Smooth muscle cell (in vitro differentiated cells): Measurements from ENCODE around the gene PCF11. TPM values are rescaled to one million over a fixed set of nuclear protein-coding genes. Genes with fewer than 3 reads are reported as not detected.

Experiments
- DNase-seq: peaks from one replicate; lab custom pipeline; 2025; ENCODE audit not compliant: unreplicated experiment; lab: John Stamatoyannopoulos, UW
- H2AFZ ChIP-seq: fragments of 200-600 bp; sonication (generic); 2 replicates; pipeline ENCODE4 v1.6.0; 2016; ENCODE audit warnings: antibody characterized with exemption, low read depth, mild to moderate bottlenecking
- H3F3A ChIP-seq: fragments of 200-600 bp; sonication (generic); 2 replicates; pipeline ENCODE4 v1.6.0; 2017; ENCODE audit warnings: antibody characterized with exemption, low read depth
- H3K27ac ChIP-seq: fragments of 200-600 bp; sonication (generic); 2 replicates; pipeline ENCODE4 v1.5.1; 2016; ENCODE audit warnings: low read depth, mild to moderate bottlenecking
- H3K27me3 ChIP-seq: fragments of 200-600 bp; sonication (generic); 2 replicates; pipeline ENCODE4 v1.6.1; 2016; ENCODE audit warnings: low read depth, mild to moderate bottlenecking
- H3K36me3 ChIP-seq: fragments of 200-600 bp; sonication (generic); 2 replicates; pipeline ENCODE4 v1.5.1; 2016; ENCODE audit warnings: low read depth
- H3K4me1 ChIP-seq: fragments of 200-600 bp; sonication (generic); 2 replicates; pipeline ENCODE4 v1.5.1; 2016; ENCODE audit warnings: low read depth
- H3K4me2 ChIP-seq: fragments of 200-600 bp; sonication (generic); 2 replicates; pipeline ENCODE4 v1.6.0; 2016; ENCODE audit warnings: mild to moderate bottlenecking
- H3K4me3 ChIP-seq: fragments of 200-600 bp; sonication (generic); 2 replicates; pipeline ENCODE4 v1.5.1; 2016; ENCODE audit warnings: mild to moderate bottlenecking
- H3K79me2 ChIP-seq: fragments of 200-600 bp; sonication (generic); 2 replicates; pipeline ENCODE4 v1.6.0; 2016; ENCODE audit warnings: low read depth, mild to moderate bottlenecking
- H3K9ac ChIP-seq: fragments of 200-600 bp; sonication (generic); 2 replicates; pipeline ENCODE4 v1.6.0; 2016; ENCODE audit warnings: low read depth
- H3K9me3 ChIP-seq: fragments of 200-600 bp; sonication (generic); replicated peaks from 2 replicates; pipeline ENCODE4 v1.5.1; 2016; ENCODE audit warnings: low read depth
- H4K20me1 ChIP-seq: fragments of 200-600 bp; sonication (generic); 2 replicates; pipeline ENCODE4 v1.6.0; 2016; ENCODE audit warnings: low read depth
- WGBS: methylation state at CpG from one replicate; pipeline ENCODE4 v1.1.7; 2016; ENCODE audit warnings: low lambda C conversion rate; 5-methylcytosine and 5-hydroxymethylcytosine counted together
- polyA plus RNA-seq: library from polyadenylated mRNA; unstranded; fragments of >200 nt; fragmentation: Nextera tagmentation; extraction: Ambion mirVana; gene quantifications from 2 replicates; pipeline ENCODE4 v1.2.1, GENCODE V29; 2016
- total RNA-seq: library from RNA; depleted of rRNA; stranded (reverse); fragments of >200 nt; gene quantifications from 2 replicates; pipeline ENCODE4 v1.2.3, GENCODE V29; 2014
- TF ChIP-seq, protein P1 (sequence below): fragments of 200-600 bp; sonication (generic); IDR thresholded peaks from 2 replicates; pipeline ENCODE4 v1.5.1; 2017; ENCODE audit warnings: borderline replicate concordance, mild to moderate bottlenecking, antibody characterized with exemption; ENCODE audit not compliant: insufficient read depth, poor library complexity, severe bottlenecking

PCF11 gene
- total and polyA plus RNA-seq, 2 experiments from 2014 or later, result 17.5 to 56.7 TPM

DNA sequence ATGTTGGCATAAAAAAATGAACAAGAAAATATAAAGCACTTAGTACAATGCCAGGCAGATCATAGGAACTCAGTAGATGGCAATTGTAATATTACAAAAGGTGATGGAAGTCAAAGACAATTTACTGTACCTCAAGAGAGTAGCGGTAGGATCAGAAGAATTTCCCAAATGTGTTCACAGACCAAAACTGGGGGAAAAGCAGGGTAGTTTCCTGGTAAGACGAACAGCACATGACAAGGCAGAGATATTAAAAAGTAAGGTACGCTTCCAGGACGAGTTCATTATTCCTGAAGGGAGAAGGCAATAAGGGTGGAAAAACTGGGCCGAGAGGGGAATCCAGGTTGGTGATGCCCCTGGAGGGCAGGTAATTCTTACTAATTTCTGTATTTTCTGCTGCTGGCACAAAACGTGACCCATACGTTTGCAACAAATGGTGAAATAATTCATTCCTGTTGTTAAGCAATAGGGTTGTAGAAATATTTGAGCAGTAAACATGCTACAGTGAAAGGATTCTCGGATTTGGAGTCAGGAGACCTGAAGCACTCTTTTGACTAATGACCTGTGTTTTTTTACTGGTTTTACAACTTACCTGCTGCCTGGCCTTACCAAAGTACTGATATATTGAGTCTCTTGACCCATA is 35.8 kb downstream of the PCF11 start:
- peaks cover 16% of the 10 kb centered on the region for H3K4me1 ChIP-seq
- peak overlapping the region; percentile 93 for H3K4me3 ChIP-seq
- H3K36me3 ChIP-seq, result no peaks in the 10 kb centered on the region
- peaks cover 45% of the 10 kb centered on the region for H3K79me2 ChIP-seq
- peak overlapping the region; percentile 97 for H3K9ac ChIP-seq
- TF ChIP-seq, protein P1, sequence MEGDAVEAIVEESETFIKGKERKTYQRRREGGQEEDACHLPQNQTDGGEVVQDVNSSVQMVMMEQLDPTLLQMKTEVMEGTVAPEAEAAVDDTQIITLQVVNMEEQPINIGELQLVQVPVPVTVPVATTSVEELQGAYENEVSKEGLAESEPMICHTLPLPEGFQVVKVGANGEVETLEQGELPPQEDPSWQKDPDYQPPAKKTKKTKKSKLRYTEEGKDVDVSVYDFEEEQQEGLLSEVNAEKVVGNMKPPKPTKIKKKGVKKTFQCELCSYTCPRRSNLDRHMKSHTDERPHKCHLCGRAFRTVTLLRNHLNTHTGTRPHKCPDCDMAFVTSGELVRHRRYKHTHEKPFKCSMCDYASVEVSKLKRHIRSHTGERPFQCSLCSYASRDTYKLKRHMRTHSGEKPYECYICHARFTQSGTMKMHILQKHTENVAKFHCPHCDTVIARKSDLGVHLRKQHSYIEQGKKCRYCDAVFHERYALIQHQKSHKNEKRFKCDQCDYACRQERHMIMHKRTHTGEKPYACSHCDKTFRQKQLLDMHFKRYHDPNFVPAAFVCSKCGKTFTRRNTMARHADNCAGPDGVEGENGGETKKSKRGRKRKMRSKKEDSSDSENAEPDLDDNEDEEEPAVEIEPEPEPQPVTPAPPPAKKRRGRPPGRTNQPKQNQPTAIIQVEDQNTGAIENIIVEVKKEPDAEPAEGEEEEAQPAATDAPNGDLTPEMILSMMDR, result no peak
- peak overlapping the region; percentile 98 for H3K27ac ChIP-seq
- H3F3A ChIP-seq, result peaks cover 37% of the 10 kb centered on the region
- H4K20me1 ChIP-seq, result no peaks in the 10 kb centered on the region
- H3K9me3 ChIP-seq, result no peaks in the 10 kb centered on the region
- WGBS, result 29% methylated on average over 8 of the region's 8 CpGs
- H3K4me2 ChIP-seq, result peak overlapping the region; percentile 92
- peak overlapping the region; percentile 76 for H2AFZ ChIP-seq
- H3K27me3 ChIP-seq, result no peaks in the 10 kb centered on the region
- DNase-seq, result no peak

DNA sequence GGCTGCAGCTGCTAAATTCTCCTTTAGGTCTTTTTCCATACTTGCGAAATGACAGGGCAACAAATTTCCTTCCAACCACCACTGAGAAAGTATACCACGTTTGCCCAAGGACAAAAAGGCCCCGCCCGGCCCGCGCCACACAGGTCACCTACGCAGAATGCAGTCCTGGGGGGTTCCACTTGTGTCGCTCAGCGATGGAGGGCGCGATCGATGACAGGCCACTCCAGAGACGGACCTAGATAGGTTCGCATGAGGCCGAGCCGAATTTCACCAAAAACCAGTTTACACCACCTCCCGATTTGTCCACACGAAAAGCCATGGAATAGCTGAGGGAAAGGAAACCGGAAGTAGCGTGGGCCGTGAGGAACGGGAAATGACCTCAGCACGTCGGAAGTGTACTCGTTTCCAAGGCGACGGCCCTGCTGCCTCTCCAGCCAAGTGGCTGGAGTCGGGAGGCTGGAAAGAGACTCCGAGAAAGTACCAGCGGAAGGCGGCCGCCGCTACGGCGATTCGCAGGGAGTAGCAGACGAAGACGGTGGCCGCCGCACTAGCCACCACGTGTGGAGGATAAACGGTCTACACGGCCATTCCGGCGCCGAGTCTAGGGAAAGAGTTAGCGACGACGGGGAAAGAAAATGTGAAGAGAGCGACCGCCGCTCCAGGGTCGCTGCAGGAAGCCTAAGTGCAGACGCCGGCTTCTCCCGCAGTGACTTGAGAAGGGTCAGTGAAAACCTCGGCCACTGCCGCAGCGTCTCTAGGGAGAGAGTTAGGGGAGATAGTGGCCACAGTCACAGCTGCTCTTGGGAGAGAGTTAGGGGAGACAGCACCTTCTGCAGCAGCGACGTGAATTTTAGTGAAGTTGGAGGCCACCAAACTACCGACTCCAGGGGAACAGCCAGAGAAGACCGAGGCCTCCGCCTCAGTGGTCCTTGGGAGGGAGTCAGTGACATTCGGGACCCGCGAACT is 36.7 kb downstream of the PCF11 start, which contains the start of gene ANKRD42:
TSS of gene ANKRD42 (plus strand) at position 398 of the 966 bp plus-strand sequence. CDS start 959 bp downstream, outside the sequence.
- H2AFZ ChIP-seq, result peak within 1 kb of the TSS; percentile 76
- H3K79me2 ChIP-seq, result peaks cover 49% of the 10 kb centered on the region
- under 1% methylated on average over 67 of the region's 67 CpGs for WGBS

DNA sequence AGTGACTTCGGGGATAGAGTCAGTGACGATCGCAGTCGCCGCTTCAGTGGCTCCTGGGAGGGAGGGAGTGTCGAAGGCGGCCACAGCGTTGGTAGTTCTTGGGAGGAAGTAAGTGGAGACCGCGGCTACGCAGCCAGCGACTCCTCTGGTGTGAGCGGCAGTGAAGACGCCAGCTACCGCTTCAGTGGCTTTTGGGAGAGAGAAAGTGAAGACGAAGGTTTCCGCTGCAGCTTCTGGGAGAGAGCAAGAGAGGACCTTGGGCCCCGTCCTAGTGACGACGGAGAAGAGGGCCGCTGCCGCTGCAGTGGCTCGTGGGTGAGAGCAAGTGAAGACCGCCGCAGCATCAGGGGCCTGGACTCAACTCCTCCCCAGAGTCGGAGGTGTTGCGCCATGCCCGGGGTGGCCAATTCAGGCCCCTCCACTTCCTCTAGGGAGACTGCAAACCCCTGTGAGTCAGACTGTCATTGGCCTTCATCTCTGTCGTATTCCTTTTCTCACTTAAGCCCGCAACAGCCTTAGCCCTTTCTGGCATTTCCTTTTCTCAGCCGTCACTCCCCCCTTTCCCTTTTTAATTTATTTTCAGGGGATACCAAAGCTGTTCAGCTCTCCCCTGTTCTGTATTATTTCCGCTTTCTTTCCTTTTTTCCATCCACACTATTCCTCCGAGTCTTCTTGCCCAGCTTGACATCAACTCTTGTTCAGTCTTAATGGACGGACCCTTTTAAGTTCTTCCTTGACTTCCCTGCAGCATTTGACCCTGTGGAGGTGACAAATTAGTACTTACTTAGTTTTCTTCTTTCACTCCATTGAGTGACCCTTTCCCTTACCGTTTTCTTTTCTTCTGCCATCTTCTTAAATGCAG is 37.6 kb downstream of the PCF11 start:
- no peaks in the 10 kb centered on the region for H3K9me3 ChIP-seq
- H3K36me3 ChIP-seq, result no peaks in the 10 kb centered on the region
- peak overlapping the region; percentile 92 for H3K4me2 ChIP-seq
- peak overlapping the region; percentile 97 for H3K9ac ChIP-seq
- 5% methylated on average over 33 of the region's 35 CpGs for WGBS
- TF ChIP-seq, protein P1, result no peak
- H3K4me1 ChIP-seq, result peaks cover 16% of the 10 kb centered on the region
- peak overlapping the region; percentile 98 for H3K27ac ChIP-seq
- H3K4me3 ChIP-seq, result peak overlapping the region; percentile 93
- no peaks in the 10 kb centered on the region for H4K20me1 ChIP-seq
- H3K27me3 ChIP-seq, result no peaks in the 10 kb centered on the region
- H3F3A ChIP-seq, result peaks cover 24% of the 10 kb centered on the region
- peak; percentile 51 for DNase-seq
- peaks cover 51% of the 10 kb centered on the region for H3K79me2 ChIP-seq
- peak overlapping the region; percentile 41 for H2AFZ ChIP-seq

More for the DNA sequence above, 36.7 kb downstream of the PCF11 start, which contains the start of gene ANKRD42:
- Histone ChIP-seq H3K27me3 (no peaks in the 10 kb centered on the region), H3K4me3 (peak within 1 kb of the TSS; percentile 93), H3K4me2 (peak within 1 kb of the TSS; percentile 92), H3K9ac (peak within 1 kb of the TSS; percentile 97), H3F3A (peaks cover 30% of the 10 kb centered on the region), H4K20me1 (no peaks in the 10 kb centered on the region), H3K27ac (peak within 1 kb of the TSS; percentile 98), H3K4me1 (peaks cover 16% of the 10 kb centered on the region), H3K9me3 (no peaks in the 10 kb centered on the region), H3K36me3 (no peaks in the 10 kb centered on the region)
- DNase-seq, result peak; percentile 55
- TF ChIP-seq, protein P1, result no peak
